Ishikawa (cell line): ENCODE results near the gene MIER1.

ENCODE experiments used
- CEBPB ChIP-seq: IDR thresholded peaks from 2 replicates; pipeline ENCODE4 v1.6.1; 2012
- CREB1 ChIP-seq: IDR thresholded peaks from 2 replicates; pipeline ENCODE4 v1.6.1; 2012; ENCODE audit warnings: low read depth
- EGR1 ChIP-seq: IDR thresholded peaks from 2 replicates; pipeline ENCODE4 v1.6.1; 2012
- EP300 ChIP-seq: IDR thresholded peaks from 2 replicates; pipeline ENCODE4 v1.6.1; 2012; ENCODE audit warnings: borderline replicate concordance
- FOXM1 ChIP-seq: IDR thresholded peaks from 2 replicates; pipeline ENCODE4 v1.6.1; 2012; ENCODE audit warnings: low read depth, borderline replicate concordance
- MAX ChIP-seq: IDR thresholded peaks from 2 replicates; pipeline ENCODE4 v1.6.1; 2012
- NFIC ChIP-seq: IDR thresholded peaks from 2 replicates; pipeline ENCODE4 v1.6.1; 2012
- RAD21 ChIP-seq: IDR thresholded peaks from 2 replicates; pipeline ENCODE4 v1.6.1; 2012; ENCODE audit warnings: low read depth
- REST ChIP-seq: IDR thresholded peaks from 2 replicates; pipeline ENCODE4 v1.6.1; 2012; ENCODE audit warnings: low read depth, mild to moderate bottlenecking
- TAF1 ChIP-seq: IDR thresholded peaks from 2 replicates; pipeline ENCODE4 v1.6.1; 2012; ENCODE audit warnings: low read depth, mild to moderate bottlenecking
- TCF12 ChIP-seq: IDR thresholded peaks from 2 replicates; pipeline ENCODE4 v1.6.1; 2012; ENCODE audit warnings: low read depth
- TEAD4 ChIP-seq: IDR thresholded peaks from 2 replicates; pipeline ENCODE4 v1.6.1; 2012
- USF1 ChIP-seq: IDR thresholded peaks from 2 replicates; pipeline ENCODE4 v1.6.1; 2012
- YY1 ChIP-seq: IDR thresholded peaks from 2 replicates; pipeline ENCODE4 v1.6.1; 2012; ENCODE audit warnings: low read depth
- ZBTB7A ChIP-seq: IDR thresholded peaks from 2 replicates; pipeline ENCODE4 v1.6.1; 2012; ENCODE audit warnings: low read depth

The MIER1 gene

GRCh38 chr1:66978201-66978600 is 53.4 kb downstream of the MIER1 start:
- TF ChIP-seq TAF1: no peak
- TF ChIP-seq NFIC: no peak
- TF ChIP-seq MAX: no peak
- no peak for TF ChIP-seq CREB1
- no peak for TF ChIP-seq USF1
- TF ChIP-seq YY1: no peak
- TF ChIP-seq TCF12: no peak
- no peak for TF ChIP-seq EGR1
- no peak for TF ChIP-seq EP300
- no peak for TF ChIP-seq FOXM1
- no peak for TF ChIP-seq CEBPB
- no peak for TF ChIP-seq REST
- TF ChIP-seq ZBTB7A: no peak
- no peak for TF ChIP-seq RAD21
- no peak for TF ChIP-seq TEAD4

- TF ChIP-seq NFIC (no peak), REST (no peak)
Measured at GRCh38 chr1:66980745-66981367, 56.1 kb downstream of the MIER1 start.

- TF ChIP-seq RAD21: no peak
- no peak for TF ChIP-seq TCF12
- no peak for TF ChIP-seq EP300
- TF ChIP-seq ZBTB7A: no peak
- TF ChIP-seq CREB1: no peak
- TF ChIP-seq NFIC: no peak
- TF ChIP-seq TAF1: no peak
- no peak for TF ChIP-seq FOXM1
- TF ChIP-seq USF1: no peak
- no peak for TF ChIP-seq REST
- TF ChIP-seq YY1: no peak
- no peak for TF ChIP-seq CEBPB
- no peak for TF ChIP-seq MAX
- TF ChIP-seq EGR1: no peak
- TF ChIP-seq TEAD4: no peak
Measured at GRCh38 chr1:66981679-66982078, 56.9 kb downstream of the MIER1 start.

- TF ChIP-seq MAX (no peak), TCF12 (no peak), TEAD4 (no peak), YY1 (no peak), ZBTB7A (no peak), RAD21 (no peak), EGR1 (no peak), USF1 (no peak)
Measured at GRCh38 chr1:66982561-66983260, 57.9 kb downstream of the MIER1 start.
